CD4-positive, alpha-beta T cell treated with Interleukin-2 at 100 ng/mL for 4 hours (primary cell): Measurements from ENCODE around the gene NRG3.
"Not testable (repeated sequence)": the region's sequence is repeated elsewhere in the genome, so short reads cannot be mapped to it uniquely, and the experiment has no call there.

Experiments
- DNase-seq: peaks from one replicate; pipeline ENCODE4 v3.0.0-alpha.2; 2020; ENCODE audit warnings: low spot score

NRG3 gene

DNA sequence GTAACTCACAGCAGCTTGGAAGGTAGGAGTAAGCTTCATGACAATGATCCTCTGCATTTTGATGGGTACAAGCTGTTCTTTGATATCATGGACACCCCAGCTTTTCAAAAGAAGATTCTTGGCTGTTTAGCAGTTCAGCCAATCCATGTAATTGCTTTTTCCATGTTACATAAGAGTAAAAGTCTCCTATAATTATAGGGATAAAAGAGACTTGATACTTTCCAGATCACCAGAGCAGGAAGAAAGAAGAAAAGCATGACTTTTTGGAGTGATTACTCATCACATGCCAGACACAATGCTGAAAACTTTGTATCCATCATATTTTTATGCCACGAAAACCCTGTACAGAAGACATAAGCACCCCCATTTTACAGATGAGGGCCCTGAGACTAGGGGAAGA lies 1049.7 kb downstream of the NRG3 start:
- DNase-seq: no peak

GRCh38 chr10:82925547-82925946 lies 1050.6 kb downstream of the NRG3 start:
- DNase-seq: no peak

GRCh38 chr10:82932451-82932850 lies 1057.5 kb downstream of the NRG3 start:
- no peak for DNase-seq

DNA sequence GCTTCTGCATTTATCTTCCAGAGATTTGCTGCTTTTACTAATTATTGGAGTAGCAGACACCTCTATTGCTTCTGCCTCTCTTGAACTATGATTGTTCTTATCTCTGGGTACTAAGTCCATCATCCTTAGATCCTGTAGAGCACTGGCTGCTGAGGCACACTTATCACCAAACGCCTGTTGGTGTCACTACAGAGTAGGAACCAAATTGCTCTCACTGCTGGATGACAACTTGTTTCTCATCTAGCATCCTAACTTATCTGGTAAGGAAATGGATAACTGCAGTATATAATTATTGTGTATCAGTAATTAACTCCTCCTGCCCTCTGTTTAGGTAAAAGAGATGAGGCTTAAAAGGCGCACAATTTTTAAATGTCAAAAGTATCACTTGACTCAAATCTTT lies 1059.4 kb downstream of the NRG3 start:
- DNase-seq: no peak

DNA sequence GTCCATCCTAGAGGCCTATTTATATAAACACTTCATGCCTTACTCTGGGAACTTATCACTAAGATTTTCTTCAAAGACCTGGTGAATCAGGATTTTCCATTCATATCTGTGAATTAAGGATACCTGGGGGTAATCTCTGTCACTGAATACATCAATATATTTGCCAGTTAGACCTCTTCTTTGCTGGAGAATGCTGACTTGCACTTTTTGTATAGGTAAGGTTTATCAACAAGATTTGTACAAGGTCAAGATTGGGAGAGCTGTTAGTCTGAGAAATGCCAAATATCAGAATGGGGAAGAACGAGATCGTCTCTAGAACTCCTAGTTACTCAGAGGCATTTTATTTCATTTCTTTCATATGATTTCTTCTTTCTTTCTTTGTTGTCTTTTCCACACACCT lies 1060.0 kb downstream of the NRG3 start:
- no peak for DNase-seq

- DNase-seq: no peak
These were observed 1063.3 kb downstream of the NRG3 start for GRCh38 chr10:82938331-82938730.

- no peak for DNase-seq
These were observed 1067.5 kb downstream of the NRG3 start for GRCh38 chr10:82942286-82943099.

DNA sequence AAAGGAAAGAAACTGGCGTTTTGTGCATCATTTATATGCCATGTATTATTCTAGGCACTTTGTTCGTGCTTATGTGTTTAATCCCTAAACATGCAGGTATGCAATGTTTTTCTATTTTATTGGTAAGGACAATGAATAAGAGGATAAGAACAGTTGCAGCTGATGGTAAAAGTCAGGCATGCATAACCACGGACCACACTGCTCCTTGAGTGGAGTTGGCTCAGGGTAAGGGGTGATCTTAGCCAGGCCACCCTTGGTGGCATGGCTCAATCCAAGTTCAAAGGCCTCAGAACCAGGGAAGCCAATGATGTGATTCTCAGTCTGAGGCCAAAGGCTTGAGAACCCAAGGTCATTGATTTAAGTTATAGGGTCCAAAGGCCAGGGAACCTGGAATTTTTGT lies 1068.1 kb downstream of the NRG3 start:
- no peak for DNase-seq

GRCh38 chr10:82949816-82950575 lies 1075.0 kb downstream of the NRG3 start:
- DNase-seq: no peak

DNA sequence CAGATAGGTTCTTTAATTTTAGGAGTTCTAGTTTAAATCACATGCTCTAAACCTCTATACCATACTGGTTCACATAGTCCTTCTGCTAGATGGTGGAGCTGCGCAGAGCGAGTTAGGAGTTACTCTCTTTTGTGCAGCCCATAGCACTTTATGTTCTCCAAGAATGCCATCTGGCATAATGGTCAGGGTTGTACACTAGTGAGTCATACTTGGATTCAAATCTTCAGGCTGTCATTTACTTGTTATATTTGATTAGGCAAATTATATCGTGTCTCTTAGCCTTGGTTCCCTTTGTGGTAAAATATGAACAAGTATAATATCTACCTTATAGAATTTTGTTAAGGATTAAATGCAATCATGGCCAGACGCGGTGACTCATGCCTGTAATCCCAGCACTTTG lies 1078.3 kb downstream of the NRG3 start:
- no peak for DNase-seq

DNA sequence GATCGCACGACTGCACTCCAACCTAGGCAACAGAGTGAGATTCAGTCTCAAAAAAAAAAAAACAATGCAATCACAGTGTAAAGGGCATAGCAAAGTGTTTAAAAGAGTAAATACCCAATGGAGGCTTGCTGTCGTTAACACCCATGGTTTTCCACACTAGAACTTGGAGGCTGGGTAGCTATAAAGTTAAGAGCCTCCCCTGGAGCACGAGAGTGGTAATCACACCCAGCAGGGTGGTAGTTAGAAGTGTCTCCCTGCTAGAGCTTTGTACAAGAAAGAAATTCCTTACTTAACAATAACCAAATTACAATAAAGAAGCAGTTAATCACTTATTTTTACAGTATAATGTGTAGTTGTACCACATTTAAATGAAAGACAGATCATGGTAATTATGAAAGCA lies 1078.9 kb downstream of the NRG3 start:
- DNase-seq: no peak

- not testable (repeated sequence) for DNase-seq
These were observed 1085.5 kb downstream of the NRG3 start for GRCh38 chr10:82960421-82961060.

DNA sequence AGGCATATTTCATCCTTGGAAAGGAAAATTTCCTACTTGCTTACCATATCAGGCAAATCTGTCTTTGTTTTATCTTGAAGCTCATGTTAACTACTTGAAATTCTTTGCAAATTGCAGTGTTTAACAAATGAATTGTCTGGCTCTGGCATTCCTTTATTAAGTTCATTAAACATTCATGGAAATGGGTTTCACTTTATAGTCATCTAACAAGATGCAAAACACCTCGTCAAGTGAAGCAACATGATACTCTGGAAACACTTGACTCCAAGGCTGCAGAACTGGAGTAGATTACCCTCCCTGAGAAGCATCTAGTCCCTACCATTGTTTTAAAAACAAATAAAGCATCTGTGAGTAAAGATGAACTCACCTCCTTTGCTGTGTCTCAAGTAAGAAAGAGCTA lies 1086.9 kb downstream of the NRG3 start:
- DNase-seq: no peak

- DNase-seq: no peak
These were observed 1091.1 kb downstream of the NRG3 start for GRCh38 chr10:82966130-82966529.

DNA sequence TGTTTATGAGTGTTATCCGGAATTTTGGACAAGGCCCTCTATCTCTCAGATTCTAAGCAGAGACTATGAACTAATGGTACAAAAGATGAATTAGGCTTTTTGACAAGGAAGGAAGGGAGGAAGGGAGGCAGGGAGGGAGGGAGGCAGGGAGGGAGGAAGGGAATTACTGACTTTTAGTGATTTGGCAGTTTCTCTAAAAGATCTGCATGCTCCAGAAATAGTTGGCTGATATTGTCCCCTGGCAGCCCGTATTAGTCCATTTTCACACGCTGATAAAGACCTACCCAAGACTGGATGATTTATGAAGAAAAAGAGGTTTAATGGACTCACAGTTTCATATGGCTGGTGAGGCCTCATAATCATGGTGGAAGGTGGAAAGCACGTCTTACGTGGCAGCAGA lies 1093.5 kb downstream of the NRG3 start:
- DNase-seq: no peak

- no peak for DNase-seq
These were observed 1094.4 kb downstream of the NRG3 start for GRCh38 chr10:82969405-82969804.

DNA sequence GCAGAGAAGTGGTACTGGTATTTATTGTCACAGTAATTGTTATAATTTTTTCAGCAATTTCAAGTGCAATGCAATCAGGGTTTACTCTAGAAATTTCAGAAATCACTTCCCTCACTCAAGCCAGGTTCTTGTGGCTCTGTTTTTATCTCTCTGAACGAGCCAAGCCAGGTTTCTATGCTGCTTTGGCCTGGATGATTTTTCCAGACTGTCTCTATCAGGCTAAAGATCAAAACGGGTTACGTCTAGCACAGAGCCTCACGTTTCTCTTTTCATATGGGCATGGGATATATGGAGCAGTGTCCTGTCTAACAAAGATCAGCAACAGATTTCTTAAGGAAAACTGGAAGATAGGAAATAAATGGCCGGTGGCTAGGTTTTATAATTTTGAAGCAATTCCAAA lies 1105.3 kb downstream of the NRG3 start:
- no peak for DNase-seq

GRCh38 chr10:82981137-82981723 lies 1106.2 kb downstream of the NRG3 start:
- no peak for DNase-seq

DNA sequence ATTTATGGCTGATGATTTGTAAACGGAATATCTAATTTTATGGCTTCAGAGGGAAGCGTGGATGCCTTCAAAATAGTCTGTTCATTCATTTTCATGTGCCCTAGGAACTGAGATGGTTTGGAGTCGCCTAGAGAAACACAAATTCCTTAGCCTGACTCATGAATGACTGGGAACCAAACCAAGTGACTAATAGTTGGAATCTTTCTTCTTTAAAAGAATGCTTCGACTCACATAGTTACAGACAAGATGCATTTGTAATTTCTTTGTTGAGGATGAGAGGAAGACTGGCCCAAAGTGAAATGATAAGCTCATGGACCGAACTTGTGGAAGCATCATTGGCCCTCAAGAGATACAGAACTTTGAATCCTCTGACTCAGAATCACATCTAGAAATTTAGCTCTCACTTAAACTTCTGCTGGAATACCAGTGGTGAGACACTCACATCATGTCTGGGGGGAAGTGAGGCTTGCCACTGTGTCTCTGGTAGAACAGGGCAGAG lies 1107.2 kb downstream of the NRG3 start:
- DNase-seq: no peak

DNA sequence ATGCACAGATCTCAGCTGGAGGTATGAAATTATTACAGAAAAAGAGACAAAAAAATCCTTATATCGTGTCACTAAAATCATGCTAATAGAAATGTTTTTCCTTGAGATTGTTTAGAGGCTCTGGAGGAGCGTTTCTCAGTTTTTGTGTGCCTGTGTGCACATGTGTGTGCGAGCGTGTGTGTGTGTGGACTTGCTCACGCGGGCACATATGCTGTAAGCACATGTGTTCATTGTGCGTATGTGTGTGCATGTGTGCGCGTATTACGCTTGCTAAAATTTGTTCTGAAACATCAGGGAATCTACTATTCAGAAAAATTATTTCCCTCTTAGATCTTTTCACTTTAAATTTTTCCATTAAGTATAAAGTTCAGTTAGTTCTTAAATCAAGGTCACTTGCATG lies 1111.2 kb downstream of the NRG3 start:
- DNase-seq: no peak

- not testable (repeated sequence) for DNase-seq
These were observed 1131.5 kb downstream of the NRG3 start for GRCh38 chr10:83006479-83006878.

DNA sequence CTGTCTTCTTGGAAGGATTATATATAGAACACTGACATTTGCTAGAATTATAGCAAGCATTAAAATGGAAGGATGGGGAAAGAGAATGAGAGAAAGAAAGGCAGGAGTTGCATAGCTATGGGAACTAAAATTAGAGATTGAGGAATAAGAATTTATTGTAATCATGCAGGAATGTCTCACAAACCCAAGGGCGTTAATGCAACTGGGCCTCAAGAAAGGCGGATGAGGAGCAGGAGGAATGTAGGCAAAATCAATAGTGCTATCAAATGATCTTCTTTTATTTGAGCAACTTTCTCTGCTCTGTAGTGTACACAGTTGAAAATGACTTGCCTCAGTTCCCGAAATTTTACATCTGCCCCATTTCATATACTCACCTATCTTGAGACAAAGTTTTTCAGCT lies 1132.5 kb downstream of the NRG3 start:
- DNase-seq: no peak
